Stimulated activated CD8-positive, alpha-beta memory T cell treated with anti-CD3 and anti-CD28 coated beads, Interleukin-7, amount 100 ng/mL, for 48 hours (primary cell): Measurements from ENCODE around the gene FOXL1.
"Not testable (repeated sequence)": the region's sequence is repeated elsewhere in the genome, so short reads cannot be mapped to it uniquely, and the experiment has no call there.

ENCODE experiments used
- DNase-seq, 2 donors: peaks; one replicate each; pipeline ENCODE4 v3.0.0-alpha.2; 2020; ENCODE audit warnings: low read depth in 1 of 2; ENCODE audit errors: extremely low read depth in 1 of 2

FOXL1 gene

DNA sequence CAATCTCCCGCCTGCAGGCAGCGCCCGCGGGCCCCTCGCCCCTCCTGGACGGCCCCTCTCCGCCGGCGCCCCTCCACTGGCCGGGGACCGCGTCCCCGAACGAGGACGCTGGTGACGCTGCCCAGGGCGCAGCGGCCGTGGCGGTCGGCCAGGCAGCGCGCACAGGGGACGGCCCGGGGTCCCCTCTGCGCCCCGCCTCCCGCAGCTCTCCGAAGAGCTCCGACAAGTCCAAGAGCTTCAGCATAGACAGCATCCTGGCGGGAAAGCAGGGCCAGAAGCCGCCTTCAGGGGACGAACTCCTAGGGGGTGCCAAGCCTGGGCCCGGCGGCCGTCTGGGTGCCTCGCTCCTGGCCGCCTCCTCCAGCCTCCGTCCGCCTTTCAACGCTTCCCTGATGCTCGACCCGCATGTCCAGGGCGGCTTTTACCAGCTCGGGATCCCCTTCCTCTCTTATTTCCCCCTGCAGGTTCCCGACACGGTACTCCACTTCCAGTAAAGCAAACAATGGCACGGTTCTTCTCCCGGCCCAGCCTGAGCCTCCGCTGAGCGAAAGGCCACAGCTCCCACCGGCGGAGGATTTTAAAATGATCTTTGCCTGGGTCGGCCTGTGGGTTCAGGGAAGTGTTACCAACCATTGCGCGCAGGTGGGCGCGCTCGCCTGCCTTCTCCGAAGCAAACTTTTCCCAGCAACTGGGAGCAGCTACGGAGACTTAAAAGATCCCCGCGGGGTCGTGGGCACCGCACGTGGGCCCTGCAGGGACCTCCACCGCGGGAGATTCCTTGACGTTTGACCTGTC is 1.1 kb downstream of the FOXL1 start:
- DNase-seq: no peak

GRCh38 chr16:86580063-86580790 is 1.9 kb downstream of the FOXL1 start:
- no peak for DNase-seq

DNA sequence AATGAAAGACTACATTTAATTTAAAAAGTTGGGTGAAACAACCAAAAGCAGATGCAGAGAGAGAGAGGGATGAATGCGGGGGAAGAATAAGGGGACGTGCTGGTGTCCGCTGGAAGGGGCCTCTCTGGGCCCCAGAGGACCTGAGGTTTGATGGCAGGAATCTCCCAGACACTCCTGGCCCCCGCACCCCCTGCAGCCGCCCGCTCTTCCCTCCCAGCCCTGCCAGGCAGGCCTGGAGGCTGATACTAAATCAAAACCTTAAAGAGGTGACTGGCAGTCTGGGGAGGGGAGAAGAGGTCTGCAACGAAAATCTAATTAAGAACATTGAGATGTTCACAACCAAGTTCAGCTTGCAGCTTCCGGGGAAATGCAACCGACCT is 2.4 kb downstream of the FOXL1 start:
- no peak for DNase-seq

GRCh38 chr16:86581458-86581857 is 3.1 kb downstream of the FOXL1 start:
- no peak for DNase-seq

GRCh38 chr16:86584071-86584685 is 5.8 kb downstream of the FOXL1 start:
- DNase-seq: no peak

DNA sequence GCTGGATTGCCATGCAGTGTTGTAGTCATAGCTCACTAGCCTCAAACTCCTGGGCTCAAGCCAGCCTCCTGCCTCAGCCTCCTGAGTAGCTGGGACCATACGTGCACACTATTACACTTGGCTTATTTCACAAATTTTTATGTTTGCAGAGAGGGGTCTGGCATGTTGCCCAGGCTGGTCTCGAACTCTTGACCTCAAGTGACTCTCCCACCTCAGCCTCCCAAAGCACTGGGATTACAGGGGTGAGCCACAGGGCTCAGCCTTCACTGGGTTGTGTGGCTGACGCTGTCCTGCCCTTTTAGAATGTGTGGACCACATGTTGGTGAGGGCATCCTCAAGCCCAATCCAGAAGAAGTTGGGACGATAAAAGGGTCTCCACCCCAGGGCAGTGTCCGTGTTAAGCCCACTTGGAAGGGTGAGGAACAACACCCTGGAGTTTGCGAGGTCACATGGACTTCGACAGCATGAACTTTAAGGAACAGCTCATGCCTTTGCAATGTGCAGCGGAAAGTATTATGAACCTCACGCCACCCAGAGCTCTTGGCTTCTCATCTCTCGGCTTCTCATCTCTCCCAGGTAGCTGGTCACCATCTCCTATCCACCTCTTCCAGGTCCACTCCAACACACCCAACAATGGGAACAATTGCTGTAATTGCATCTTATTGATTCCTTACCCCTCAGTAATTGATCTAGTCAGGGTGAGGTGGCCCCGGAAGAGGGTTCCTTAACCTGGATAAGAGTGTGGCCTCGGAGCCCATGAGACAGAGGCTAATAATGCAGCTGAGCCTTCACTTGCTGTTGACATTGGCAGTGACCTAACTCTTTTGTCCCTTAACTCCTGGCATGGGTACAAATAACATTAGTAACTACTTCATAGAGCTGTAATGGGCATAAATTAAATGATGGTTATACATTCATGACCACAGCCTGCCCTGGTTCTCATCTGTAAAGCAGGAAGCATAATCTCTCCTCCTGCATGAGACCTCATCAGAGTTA is 6.7 kb downstream of the FOXL1 start:
- DNase-seq: no peak

GRCh38 chr16:86585821-86586611 is 7.7 kb downstream of the FOXL1 start:
- DNase-seq: no peak

- DNase-seq: no peak
Observed at GRCh38 chr16:86587487-86587886, 9.1 kb downstream of the FOXL1 start.

DNA sequence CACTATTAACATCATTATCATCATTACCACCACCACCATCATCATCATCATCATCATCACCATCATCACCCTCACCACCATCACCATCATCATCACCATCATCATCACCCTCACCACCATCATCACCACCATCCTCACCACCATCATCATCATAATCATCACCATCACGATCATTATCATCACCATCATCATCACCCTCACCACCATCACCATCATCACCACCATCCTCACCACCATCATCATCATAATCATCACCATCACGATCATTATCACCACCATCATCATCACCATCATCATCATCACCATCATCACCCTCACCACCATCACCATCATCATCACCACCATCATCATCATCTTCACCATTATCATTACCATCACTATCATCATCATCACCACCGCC is 9.6 kb downstream of the FOXL1 start:
- DNase-seq: not testable (repeated sequence)

DNA sequence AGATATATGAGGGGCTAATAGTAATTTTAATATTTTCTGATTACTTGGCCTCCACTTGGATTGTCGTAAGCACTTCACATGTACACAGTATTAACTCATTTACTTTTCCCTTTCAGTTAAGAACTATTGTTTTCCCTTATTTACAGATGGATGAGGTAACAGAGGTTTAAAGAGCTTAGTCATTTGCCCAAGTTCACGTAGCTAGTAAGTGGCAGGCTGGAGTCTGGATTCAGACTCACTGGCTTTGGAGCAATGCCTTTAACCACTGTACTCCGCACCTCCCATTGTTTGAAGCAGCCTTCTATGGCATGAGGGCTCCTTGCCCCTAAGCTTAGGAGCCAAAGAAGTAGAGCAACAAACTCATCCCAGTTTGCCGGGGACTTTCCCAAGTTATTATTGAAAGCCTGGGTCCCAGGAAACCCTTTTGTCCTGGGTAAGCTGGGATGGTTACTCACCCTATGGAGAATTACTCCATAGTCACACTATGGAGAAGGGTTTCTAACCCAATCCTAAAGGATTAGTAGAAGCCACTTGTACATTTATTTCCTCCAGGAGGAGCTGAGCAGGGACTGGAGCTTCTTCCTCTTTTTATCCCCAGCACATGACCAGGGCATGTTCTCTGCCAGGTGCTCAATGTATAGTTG is 12.3 kb downstream of the FOXL1 start:
- DNase-seq: no peak

- DNase-seq: no peak
Observed at GRCh38 chr16:86591270-86591669, 12.9 kb downstream of the FOXL1 start.

DNA sequence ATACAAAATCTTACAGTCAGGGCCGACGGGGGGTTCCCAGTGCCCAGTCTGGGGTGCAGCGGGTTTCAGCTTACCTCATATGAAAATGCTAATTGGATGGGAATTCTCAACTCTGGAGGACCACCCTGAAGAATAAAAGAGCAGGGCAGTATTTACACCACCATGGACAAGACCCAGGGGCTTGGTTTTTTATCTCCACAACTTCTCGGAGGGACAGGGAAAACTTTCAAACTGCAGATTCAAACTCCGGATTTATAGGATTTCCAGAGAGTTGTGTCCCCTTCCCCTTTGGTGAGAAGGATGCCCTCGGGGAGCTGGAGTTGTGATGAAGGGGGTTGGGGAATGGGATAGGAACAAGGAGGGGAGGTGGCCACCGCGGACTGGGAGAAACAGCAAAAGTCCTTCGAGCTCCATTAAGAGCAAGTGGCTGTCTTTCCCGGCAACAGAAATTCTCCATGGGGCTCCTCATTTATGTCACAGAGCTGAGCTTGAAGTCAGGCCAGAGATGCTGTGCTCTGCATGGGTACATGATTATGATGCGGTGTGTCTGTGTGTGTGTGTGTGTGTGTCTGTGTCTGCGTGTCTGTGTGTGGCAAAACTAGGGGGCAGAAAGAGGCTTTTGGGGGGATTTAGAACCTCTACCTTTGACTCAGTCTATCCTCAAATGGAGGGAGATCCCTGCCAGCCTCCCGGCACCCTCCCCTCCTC is 15.7 kb downstream of the FOXL1 start:
- no peak for DNase-seq

GRCh38 chr16:86594721-86595120 is 16.4 kb downstream of the FOXL1 start:
- DNase-seq: no peak

DNA sequence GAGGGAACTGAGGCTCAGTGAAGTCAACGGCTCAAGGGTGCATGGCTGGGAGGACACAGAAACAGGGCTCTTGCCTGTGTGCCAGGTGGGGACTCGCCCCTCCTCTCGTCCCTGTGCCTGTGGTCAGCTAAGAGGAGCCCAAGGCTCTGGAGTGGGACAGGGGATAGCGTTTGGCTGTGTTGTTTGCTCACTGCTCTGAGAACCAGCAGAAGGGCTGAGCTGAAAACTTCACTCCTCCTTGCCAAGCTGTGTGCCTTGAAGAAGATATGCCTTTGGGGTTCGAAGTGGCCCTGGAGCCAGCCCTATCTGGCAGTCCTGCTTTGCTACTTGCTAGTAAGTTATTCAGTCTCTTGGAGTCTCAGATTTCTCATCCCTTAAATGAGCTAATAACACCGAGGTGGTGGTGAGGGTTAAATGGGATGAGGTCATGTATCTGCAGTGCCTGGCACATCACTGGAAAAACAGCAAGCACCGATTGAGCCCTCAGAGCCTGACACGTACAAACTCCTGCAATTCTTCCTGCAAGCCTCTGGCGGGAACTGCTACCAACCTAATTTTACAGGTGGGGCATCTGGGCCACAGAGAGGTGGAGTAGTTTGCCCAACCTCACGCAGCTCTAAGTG is 17.7 kb downstream of the FOXL1 start:
- no peak for DNase-seq

GRCh38 chr16:86597126-86597879 is 19.0 kb downstream of the FOXL1 start:
- DNase-seq: no peak

DNA sequence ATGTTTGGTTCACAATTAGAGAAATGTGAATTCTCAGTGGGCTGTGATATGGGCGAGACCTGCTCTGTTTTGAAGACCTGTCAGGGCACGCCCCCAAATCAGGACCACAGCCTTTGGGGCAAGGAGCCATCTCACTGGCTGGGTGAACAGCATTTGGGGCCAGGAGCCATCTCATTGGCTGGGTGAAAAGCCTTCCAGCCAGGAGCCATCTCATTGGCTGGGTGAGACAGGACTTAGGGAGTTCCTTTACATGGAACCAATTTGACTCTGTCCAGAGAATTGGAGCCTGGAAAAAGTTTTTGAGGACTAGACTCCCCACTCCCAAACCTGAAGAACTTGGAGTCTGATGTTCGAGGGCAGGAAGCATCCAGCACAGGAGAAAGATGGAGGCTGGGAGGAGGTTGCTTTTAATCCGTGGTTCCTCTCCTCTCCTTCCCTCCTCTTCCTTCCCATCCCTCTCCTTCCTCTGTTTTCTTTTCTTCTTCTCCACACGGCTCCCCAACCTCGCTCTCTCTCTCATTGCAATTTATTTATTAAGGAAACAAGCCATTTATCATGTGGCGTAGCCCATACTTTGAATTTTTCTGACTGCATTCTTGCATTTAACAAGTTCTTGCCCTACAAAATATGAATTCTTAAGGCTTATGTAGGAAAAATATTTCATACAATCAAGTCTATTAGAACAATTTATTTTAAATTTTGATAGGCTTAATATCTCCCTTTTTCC is 19.7 kb downstream of the FOXL1 start:
- DNase-seq: no peak
